Heart left ventricle (tissue), 13 donors: ENCODE measurements around the gene MINDY3.

ENCODE experiments used
- CTCF ChIP-seq, 12 donors: fragments of 200-600 bp; sonication (generic) in 4 of 12; IDR thresholded peaks; one replicate each; pipeline versions ENCODE4 v1.5.0 to v1.8.0; 2018 to 2022; ENCODE audit warnings: antibody characterized with exemption in 12 of 12, mild to moderate bottlenecking in 5 of 12
- POLR2A ChIP-seq, 2 donors: fragments of 450-650 bp; IDR thresholded peaks; one replicate each; pipeline ENCODE4 v1.6.1; 2017; ENCODE audit warnings: antibody characterized with exemption in 2 of 2, mild to moderate bottlenecking in 2 of 2, moderate library complexity in 2 of 2
- donor health status: ischemic (EF 13 %, LVEDD 7.1; RV severe dilation, severe dysfunction).
- donor health status: DM: no; HTN: yes; CAD: no.
- donor health status: DM: no; HTN: no; CAD: no.
- donor health status: ischemic (EF 25% LVEDD 6.9; RV normal size, moderate dysfunction).
- donor health status: ischemic (EF 25% LVEDD 5.7; RV mildly dilated, moderate dysfunction).
- donor health status: ischemic (EF 35%, LVEDD 5.7; RV mildly dilated, moderate dysfunction).
- donor health status: nonischemic (EF 11% LVEDD 7.7; RV severe dilation, severe dysfunction).
- donor health status: DM: yes; HTN: yes; CAD: no.
- donor health status: PGD.
- donor health status: ischemic (EF 29% LVEDD 5.4; RV normal size, mild dysfunction).
- donor health status: nonischemic (EF 23%, LVEDD 6.1; RV moderate dilation, normal function).

- TF ChIP-seq CTCF (IDR thresholded peaks at IDR 0.05) (no peak), POLR2A (IDR thresholded peaks at IDR 0.05) (no peak)
These were observed 11.0 kb downstream of the MINDY3 start for GRCh38 chr10:15849316-15849715.
